Loucy (cell line): ENCODE results near the gene SEC31A.

Source experiments
- H2AFZ ChIP-seq: fragments of 200-600 bp; sonication (generic); 2 replicates; pipeline ENCODE4 v1.6.0; 2016; ENCODE audit warnings: antibody characterized with exemption, mild to moderate bottlenecking, low read length, moderate library complexity
- H3F3A ChIP-seq: fragments of 200-600 bp; 2 replicates; pipeline ENCODE4 v1.6.0; 2016; ENCODE audit warnings: antibody characterized with exemption, low read depth, mild to moderate bottlenecking
- H3K27me3 ChIP-seq: fragments of 200-600 bp; sonication (generic); 2 replicates; pipeline ENCODE4 v1.6.1; 2014; ENCODE audit warnings: low read length, mild to moderate bottlenecking; ENCODE audit not compliant: insufficient read depth, poor library complexity, severe bottlenecking
- H3K36me3 ChIP-seq: fragments of 200-600 bp; sonication (generic); 2 replicates; pipeline ENCODE4 v1.6.1; 2016; ENCODE audit warnings: low read length; ENCODE audit not compliant: insufficient read depth
- H3K4me1 ChIP-seq: fragments of 200-600 bp; sonication (generic); 2 replicates; pipeline ENCODE4 v1.5.1; 2014; ENCODE audit warnings: low read length, mild to moderate bottlenecking; ENCODE audit not compliant: insufficient read depth, poor library complexity, severe bottlenecking
- H3K4me2 ChIP-seq: fragments of 200-600 bp; sonication (generic); 2 replicates; pipeline ENCODE4 v1.6.0; 2014; ENCODE audit warnings: antibody characterized with exemption, low read length, low read depth, mild to moderate bottlenecking; ENCODE audit not compliant: poor library complexity, severe bottlenecking
- H3K4me3 ChIP-seq: fragments of 200-600 bp; sonication (generic); 2 replicates; pipeline ENCODE4 v1.5.1; 2014; ENCODE audit warnings: low read length, mild to moderate bottlenecking, mixed read lengths; ENCODE audit not compliant: poor library complexity, severe bottlenecking
- H3K79me2 ChIP-seq: fragments of 200-600 bp; sonication (generic); 2 replicates; pipeline ENCODE4 v1.6.1; 2014; ENCODE audit warnings: low read length; ENCODE audit not compliant: insufficient read depth
- H3K9ac ChIP-seq: fragments of 200-600 bp; sonication (generic); 2 replicates; pipeline ENCODE4 v1.6.0; 2014; ENCODE audit warnings: mild to moderate bottlenecking, low read depth, low read length, moderate library complexity; ENCODE audit not compliant: poor library complexity, severe bottlenecking
- H3K9me2 ChIP-seq: fragments of 200-600 bp; sonication (generic); replicated peaks from 2 replicates; pipeline ENCODE4 v1.6.1; 2016; ENCODE audit warnings: low read depth, low read length, mixed read lengths
- H3K9me3 ChIP-seq: fragments of 200-600 bp; sonication (generic); 2 replicates; pipeline ENCODE4 v1.6.1; 2014; ENCODE audit warnings: mild to moderate bottlenecking, antibody characterized with exemption, low read length, low read depth; ENCODE audit not compliant: insufficient read depth
- H4K20me1 ChIP-seq: fragments of 200-600 bp; sonication (generic); 2 replicates; pipeline ENCODE4 v1.6.0; 2014; ENCODE audit warnings: antibody characterized with exemption, low read length, mild to moderate bottlenecking; ENCODE audit not compliant: insufficient read depth, poor library complexity, severe bottlenecking
- CTCF ChIP-seq: fragments of 200-600 bp; sonication (generic); conservative IDR thresholded peaks from 2 replicates; pipeline ENCODE4 v1.5.1; 2014; ENCODE audit warnings: mild to moderate bottlenecking, antibody characterized with exemption, low read length
- EZH2phosphoT487 ChIP-seq: fragments of 200-600 bp; IDR thresholded peaks from 2 replicates; pipeline ENCODE4 v1.6.1; 2018; ENCODE audit warnings: antibody characterized with exemption, mild to moderate bottlenecking, moderate library complexity, borderline replicate concordance

SEC31A gene

DNA sequence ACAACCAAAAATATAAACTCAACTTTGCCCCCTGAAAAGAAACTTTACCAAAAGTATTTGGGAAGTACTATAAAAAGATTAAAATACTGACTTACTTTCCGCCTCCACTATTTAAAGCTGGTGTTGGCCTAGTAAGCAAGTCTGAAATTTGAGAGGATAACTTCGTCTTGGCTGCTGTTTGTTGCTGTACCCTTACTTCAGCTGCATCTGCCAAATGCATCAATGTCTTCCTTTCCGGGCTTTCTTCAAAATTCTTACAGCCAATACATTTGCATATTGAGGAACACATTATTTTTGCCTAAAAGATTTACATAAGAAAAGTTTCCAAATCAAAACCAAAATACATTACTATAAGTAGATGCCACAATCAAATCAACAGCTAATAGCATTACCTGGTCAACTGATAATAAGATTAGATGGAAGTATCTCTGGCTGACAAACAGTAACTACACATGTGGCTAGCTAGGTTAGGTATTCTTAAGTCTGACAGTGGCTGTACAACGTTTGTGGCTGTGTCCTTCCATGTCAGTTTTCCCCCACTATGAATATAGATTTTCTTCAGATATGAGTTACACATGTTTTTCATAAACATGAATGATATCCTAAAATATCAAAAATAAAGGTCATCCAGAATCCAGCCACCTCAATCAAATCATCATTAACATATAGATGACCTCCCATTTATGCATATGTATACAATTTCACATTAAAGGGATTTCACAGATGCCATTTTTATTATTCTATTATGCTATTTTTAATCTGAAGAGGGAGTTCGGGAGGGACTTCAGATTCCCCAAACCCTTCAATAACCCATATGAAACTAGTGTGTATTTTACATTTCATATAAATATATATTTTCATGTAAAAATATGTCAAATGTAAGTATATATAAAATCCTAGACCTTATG lies 40.1 kb upstream of the SEC31A start:
- no peak overlapping the region for H2AFZ ChIP-seq
- no peak overlapping the region for H3K4me3 ChIP-seq
- H3F3A ChIP-seq: no peaks in the 10 kb centered on the region
- H3K36me3 ChIP-seq: peaks cover 59% of the 10 kb centered on the region; the same call in 1 of the 2 replicates
- no peaks in the 10 kb centered on the region for H3K4me1 ChIP-seq
- H3K27me3 ChIP-seq: no peaks in the 10 kb centered on the region
- H3K9me2 ChIP-seq: no peaks in the 10 kb centered on the region
- TF ChIP-seq EZH2phosphoT487 (no peak), CTCF (no peak)
- H3K4me2 ChIP-seq: no peak overlapping the region
- no peak overlapping the region for H3K9ac ChIP-seq
- no peaks in the 10 kb centered on the region for H3K79me2 ChIP-seq
- H4K20me1 ChIP-seq: no peaks in the 10 kb centered on the region
- H3K9me3 ChIP-seq: no peaks in the 10 kb centered on the region

- Histone ChIP-seq H3K9me3 (no peaks in the 10 kb centered on the region), H3F3A (no peaks in the 10 kb centered on the region), H3K9me2 (no peaks in the 10 kb centered on the region), H3K79me2 (no peaks in the 10 kb centered on the region), H2AFZ (no peak overlapping the region), H3K9ac (no peak overlapping the region), H3K36me3 (peaks cover 14% of the 10 kb centered on the region; the same call in 1 of the 2 replicates), H4K20me1 (no peaks in the 10 kb centered on the region), H3K4me3 (no peak overlapping the region), H3K27me3 (no peaks in the 10 kb centered on the region), H3K4me1 (no peaks in the 10 kb centered on the region), H3K4me2 (no peak overlapping the region)
- no peak for TF ChIP-seq CTCF
- no peak for TF ChIP-seq EZH2phosphoT487
Measured at GRCh38 chr4:82921795-82922194, 30.8 kb upstream of the SEC31A start.

DNA sequence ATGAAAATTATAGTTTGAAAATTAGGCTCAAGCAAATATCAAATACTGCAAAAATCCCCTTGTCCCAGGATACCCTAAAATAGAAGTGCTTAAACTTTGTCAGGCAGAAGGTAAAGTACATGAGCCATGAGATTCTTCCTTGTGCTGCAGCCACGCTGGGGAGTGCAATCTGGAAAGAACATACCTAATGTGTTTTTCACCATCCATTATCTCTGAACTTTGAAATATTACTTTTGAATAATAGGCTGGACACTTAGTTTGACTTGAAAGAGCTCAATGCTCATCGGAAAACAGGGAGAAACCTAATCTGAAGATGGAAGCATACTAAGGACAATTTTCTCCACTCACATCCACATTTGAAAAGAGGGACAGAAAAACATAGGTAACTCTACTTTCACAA lies 28.4 kb upstream of the SEC31A start:
- no peaks in the 10 kb centered on the region for H3K27me3 ChIP-seq
- H2AFZ ChIP-seq: no peak overlapping the region
- H3K4me2 ChIP-seq: no peak overlapping the region
- no peaks in the 10 kb centered on the region for H3K9me3 ChIP-seq
- H3K9me2 ChIP-seq: no peaks in the 10 kb centered on the region
- H3K9ac ChIP-seq: no peak overlapping the region
- TF ChIP-seq CTCF (no peak), EZH2phosphoT487 (no peak)
- H3K4me1 ChIP-seq: no peaks in the 10 kb centered on the region
- peaks cover 7% of the 10 kb centered on the region; the same call in 1 of the 2 replicates for H3K36me3 ChIP-seq
- H3F3A ChIP-seq: no peaks in the 10 kb centered on the region
- H3K4me3 ChIP-seq: no peak overlapping the region
- no peaks in the 10 kb centered on the region for H3K79me2 ChIP-seq
- H4K20me1 ChIP-seq: no peaks in the 10 kb centered on the region
